Parathyroid adenoma (tissue), 2 donors: ENCODE data around the gene FRA10AC1.

Source experiments
- H2AFZ ChIP-seq: fragments of 300-600 bp; sonication (generic); one replicate; pipeline ENCODE4 v1.7.0; 2017; ENCODE audit warnings: antibody characterized with exemption, mild to moderate bottlenecking
- H3K27ac ChIP-seq: fragments of 300-600 bp; sonication (generic); one replicate; pipeline ENCODE4 v1.7.0; 2017
- H3K27me3 ChIP-seq: fragments of 300-600 bp; sonication (generic); one replicate; pipeline ENCODE4 v1.7.0; 2017; ENCODE audit warnings: low read length; ENCODE audit not compliant: control insufficient read depth, insufficient read depth
- H3K36me3 ChIP-seq: fragments of 300-600 bp; sonication (generic); one replicate; pipeline ENCODE4 v1.7.0; 2017; ENCODE audit warnings: low read length; ENCODE audit not compliant: control insufficient read depth, insufficient read depth
- H3K4me1 ChIP-seq: fragments of 300-600 bp; sonication (generic); one replicate; pipeline ENCODE4 v1.7.0; 2017; ENCODE audit warnings: control low read depth
- H3K4me2 ChIP-seq: fragments of 300-600 bp; sonication (generic); one replicate; pipeline ENCODE4 v1.7.0; 2017; ENCODE audit warnings: low read length
- H3K4me3 ChIP-seq: fragments of 300-600 bp; sonication (generic); one replicate; pipeline ENCODE4 v1.7.0; 2017; ENCODE audit warnings: low read depth, low read length
- H3K79me2 ChIP-seq: fragments of 300-600 bp; sonication (generic); one replicate; pipeline ENCODE4 v1.7.0; 2017; ENCODE audit warnings: control low read depth
- H3K9ac ChIP-seq: fragments of 300-600 bp; sonication (generic); one replicate; pipeline ENCODE4 v1.7.0; 2017; ENCODE audit warnings: mild to moderate bottlenecking
- H3K9me3 ChIP-seq: fragments of 300-600 bp; sonication (generic); one replicate; pipeline ENCODE4 v1.7.0; 2017; ENCODE audit warnings: low read length; ENCODE audit not compliant: control insufficient read depth
- CTCF ChIP-seq: fragments of 300-600 bp; sonication (generic); IDR thresholded peaks from one replicate; pipeline ENCODE4 v1.7.0; 2017; ENCODE audit warnings: antibody characterized with exemption, mild to moderate bottlenecking
- donor health status: primary hyperparathyroidism.

The FRA10AC1 gene

GRCh38 chr10:93630625-93631557, 71.5 kb downstream of the FRA10AC1 start:
- Histone ChIP-seq H3K36me3 (no peaks in the 10 kb centered on the region), H3K4me3 (no peak overlapping the region), H3K9me3 (no peaks in the 10 kb centered on the region), H3K27ac (no peak overlapping the region), H3K79me2 (no peaks in the 10 kb centered on the region), H3K4me1 (no peaks in the 10 kb centered on the region), H3K4me2 (no peak overlapping the region), H3K27me3 (no peaks in the 10 kb centered on the region), H3K9ac (no peak overlapping the region), H2AFZ (no peak overlapping the region)
- no peak for TF ChIP-seq CTCF

- TF ChIP-seq CTCF: no peak
- no peak overlapping the region for H2AFZ ChIP-seq
- no peaks in the 10 kb centered on the region for H3K4me1 ChIP-seq
These were observed 72.6 kb downstream of the FRA10AC1 start for GRCh38 chr10:93629647-93630305.

GRCh38 chr10:93628858-93629257, 73.5 kb downstream of the FRA10AC1 start:
- Histone ChIP-seq H3K9ac (no peak overlapping the region), H3K4me2 (no peak overlapping the region), H3K27ac (no peak overlapping the region), H3K36me3 (no peaks in the 10 kb centered on the region), H3K27me3 (no peaks in the 10 kb centered on the region), H3K4me1 (no peaks in the 10 kb centered on the region), H3K79me2 (no peaks in the 10 kb centered on the region), H3K9me3 (no peaks in the 10 kb centered on the region), H3K4me3 (no peak overlapping the region), H2AFZ (no peak overlapping the region)
- no peak for TF ChIP-seq CTCF

More at GRCh38 chr10:93629647-93630305, 72.6 kb downstream of the FRA10AC1 start:
- no peak overlapping the region for H3K27ac ChIP-seq
- no peaks in the 10 kb centered on the region for H3K36me3 ChIP-seq
- H3K4me3 ChIP-seq: no peak overlapping the region
- H3K4me2 ChIP-seq: no peak overlapping the region
- no peaks in the 10 kb centered on the region for H3K27me3 ChIP-seq
- no peaks in the 10 kb centered on the region for H3K9me3 ChIP-seq
- H3K79me2 ChIP-seq: no peaks in the 10 kb centered on the region
- no peak overlapping the region for H3K9ac ChIP-seq

GRCh38 chr10:93622942-93623341, 79.5 kb downstream of the FRA10AC1 start:
- no peaks in the 10 kb centered on the region for H3K27me3 ChIP-seq
- H2AFZ ChIP-seq: no peak overlapping the region
- no peaks in the 10 kb centered on the region for H3K9me3 ChIP-seq
- H3K4me2 ChIP-seq: no peak overlapping the region
- no peak overlapping the region for H3K27ac ChIP-seq
- H3K9ac ChIP-seq: no peak overlapping the region
- H3K4me1 ChIP-seq: no peaks in the 10 kb centered on the region
- TF ChIP-seq CTCF: no peak
- H3K4me3 ChIP-seq: no peak overlapping the region
- H3K79me2 ChIP-seq: no peaks in the 10 kb centered on the region
- H3K36me3 ChIP-seq: no peaks in the 10 kb centered on the region
